Endothelial cell of umbilical vein (primary cell): ENCODE measurements around the gene POLR2L.

Experiments
- CTCF ChIP-seq, 2 donors: IDR thresholded peaks; 1 replicate in 1 of 2; 2 replicates in 1 of 2; pipeline ENCODE4 v1.5.1; 2011; ENCODE audit warnings: low read length in 2 of 2, mild to moderate bottlenecking in 2 of 2, moderate library complexity in 2 of 2, control low read depth in 1 of 2, inconsistent platforms in 1 of 2, low read depth in 1 of 2; ENCODE audit not compliant: insufficient read depth in 1 of 2; ENCODE audit errors: extremely low read depth in 1 of 2
- JUN ChIP-seq: IDR thresholded peaks from 2 replicates; pipeline ENCODE4 v1.6.1; 2011; ENCODE audit warnings: borderline replicate concordance, low read depth; ENCODE audit not compliant: insufficient read length, insufficient read depth
- MYC ChIP-seq: IDR thresholded peaks from one replicate; pipeline ENCODE4 v1.6.1; 2011; ENCODE audit warnings: mild to moderate bottlenecking, low read depth, low read length
- POLR2A ChIP-seq: IDR thresholded peaks from 2 replicates; pipeline ENCODE4 v1.6.1; 2012; ENCODE audit warnings: low read depth, mild to moderate bottlenecking, control low read depth, low read length
- POLR2AphosphoS5 ChIP-seq: IDR thresholded peaks from 2 replicates; pipeline ENCODE4 v1.6.1; 2012; ENCODE audit warnings: low read depth, mild to moderate bottlenecking, control low read depth, low read length, moderate library complexity; ENCODE audit not compliant: insufficient read depth

- TF ChIP-seq POLR2AphosphoS5 (no peak), CTCF (IDR thresholded peaks at IDR 0.05; ENCODE audit: extremely low read depth in 1 of 2, insufficient read depth in 1 of 2, low read depth in 1 of 2, low read length in 2 of 2) (no peak), POLR2A (no peak), JUN (no peak), MYC (no peak)
These were observed 22.6 kb upstream of the POLR2L start for GRCh38 chr11:864898-865297.
